ENCODE data around the gene REV3L.

Gene REV3L

DNA sequence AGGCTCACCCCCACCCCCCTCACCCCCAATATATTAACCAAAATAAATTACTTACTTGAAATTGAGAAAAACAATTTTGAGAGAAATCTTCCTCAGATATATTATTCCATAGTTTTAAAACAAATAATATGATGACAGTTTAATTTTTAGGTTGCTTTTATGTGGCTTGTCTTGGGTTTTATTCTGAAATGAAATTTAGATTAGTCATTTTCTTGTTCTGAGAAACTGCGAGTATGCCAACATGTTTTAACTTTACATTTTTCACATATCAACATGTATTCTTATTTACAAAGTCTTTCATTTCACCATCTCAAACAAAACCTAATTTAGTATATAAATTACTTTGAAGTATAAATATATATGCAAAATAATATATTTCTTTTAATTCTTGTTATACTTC, 11.1 kb downstream of the REV3L start:
- in situ Hi-C loops (cut with HindIII; ENCODE audit: low sequenced_read_pairs) = no loop called here

DNA sequence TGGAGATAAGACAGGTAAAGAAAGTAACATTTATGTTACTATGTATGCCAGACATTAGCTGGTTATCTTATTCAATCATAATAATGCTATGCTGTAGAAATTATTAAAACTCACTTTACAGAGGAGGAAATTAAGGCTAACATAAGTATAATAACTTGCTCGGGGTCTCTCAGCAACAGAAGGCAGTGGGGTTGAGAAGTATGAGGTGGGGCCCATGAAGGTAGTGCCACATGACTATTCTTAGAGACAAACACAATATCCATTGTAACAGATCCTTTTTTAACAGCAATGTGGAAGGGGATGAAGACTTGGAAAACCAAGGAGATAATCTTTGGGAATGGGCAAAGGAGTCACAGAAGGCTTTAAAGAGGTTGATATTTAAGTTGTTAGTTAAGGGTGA, 11.5 kb downstream of the REV3L start:
- in situ Hi-C loops (cut with HindIII; ENCODE audit: low sequenced_read_pairs) = no loop called here

DNA sequence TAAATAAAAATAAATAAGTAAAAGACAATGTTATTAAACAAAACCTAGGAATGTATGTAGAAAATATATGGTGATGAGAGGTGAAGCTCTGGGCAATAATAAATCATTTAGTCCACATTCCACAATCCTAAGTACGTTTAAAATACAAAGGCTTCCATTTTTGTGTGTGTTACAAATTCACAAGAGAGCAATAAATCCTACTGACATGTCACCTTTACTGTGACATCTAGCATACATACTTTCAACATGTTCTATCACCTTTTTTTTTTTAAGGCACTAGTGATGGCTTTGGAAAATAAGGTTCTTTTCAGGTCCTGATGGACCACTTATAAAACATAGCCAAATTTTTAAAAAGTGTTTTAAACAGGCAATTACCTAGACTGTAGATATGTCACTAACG, 12.0 kb downstream of the REV3L start:
- in situ Hi-C loops (cut with HindIII; ENCODE audit: low sequenced_read_pairs) = no loop called here

DNA sequence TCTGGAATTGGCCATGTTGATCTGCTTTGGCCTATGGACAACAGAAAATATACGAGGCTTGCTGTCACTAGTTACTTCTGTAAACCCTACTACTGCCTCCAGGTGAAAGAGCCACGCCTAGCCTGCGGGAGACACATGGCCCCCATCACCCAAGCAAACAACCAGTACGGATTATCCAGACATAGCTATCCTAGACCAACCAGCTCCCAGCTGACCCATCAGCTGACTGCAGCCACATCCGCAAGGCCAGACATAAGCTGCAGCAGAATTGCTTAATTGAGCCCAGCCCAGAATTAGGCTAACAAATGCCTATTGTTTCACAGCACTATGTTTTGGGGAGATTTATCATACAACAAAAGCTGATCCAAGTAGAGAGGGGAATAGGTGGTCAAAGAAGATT, 13.5 kb downstream of the REV3L start:
- in situ Hi-C loops (cut with HindIII; ENCODE audit: low sequenced_read_pairs) = no loop called here

DNA sequence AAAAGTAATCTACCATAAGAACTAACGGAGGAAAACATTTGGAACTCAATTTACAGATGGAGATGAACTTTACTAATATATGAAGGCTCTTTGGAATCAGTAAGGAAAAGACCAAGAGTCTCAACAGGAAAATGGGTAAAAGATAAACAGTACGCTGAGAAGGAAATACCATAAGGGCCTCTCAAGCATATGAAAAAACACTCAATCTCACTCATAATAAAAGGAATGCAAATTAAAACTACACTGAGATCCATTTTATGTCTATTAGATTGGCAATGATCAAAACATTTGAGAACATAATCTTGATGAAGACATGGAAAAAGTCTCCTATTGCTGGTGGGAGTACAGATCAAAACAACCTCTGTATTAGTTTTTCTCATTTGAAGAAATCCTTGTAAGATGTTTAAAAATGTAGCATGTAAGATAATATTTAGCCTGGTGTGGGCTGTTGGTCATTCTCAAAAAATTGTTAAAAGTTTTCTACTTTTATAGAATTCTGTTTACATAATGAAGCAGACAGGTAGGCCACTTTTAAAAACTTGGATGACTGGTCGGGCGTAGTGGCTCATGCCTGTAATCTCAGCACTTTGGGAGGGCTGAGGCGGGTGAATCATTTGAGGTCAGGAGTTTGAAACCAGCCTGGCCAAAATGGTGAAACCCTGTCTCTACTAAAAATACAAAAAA, 14.5 kb downstream of the REV3L start:
- in situ Hi-C loops (cut with HindIII; ENCODE audit: low sequenced_read_pairs) = no loop called here

DNA sequence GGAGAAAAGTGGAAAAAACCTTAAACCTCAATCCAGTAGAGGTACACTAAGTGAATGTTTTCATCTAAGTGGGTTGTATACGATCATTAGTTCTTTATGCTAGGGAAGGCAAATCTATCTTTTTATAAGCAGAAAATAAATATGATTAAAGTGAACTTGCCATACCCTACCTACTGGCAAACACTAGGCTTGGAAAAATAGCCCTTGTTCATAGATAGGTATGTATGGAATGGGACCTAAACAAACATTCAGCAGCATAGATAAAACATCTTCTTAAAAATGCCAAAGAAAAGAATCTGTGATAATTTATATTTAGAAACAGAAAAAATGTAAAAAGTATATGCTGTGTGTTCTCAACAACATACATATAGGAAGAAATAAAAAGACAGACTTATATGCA, 18.8 kb downstream of the REV3L start:
- in situ Hi-C loops (cut with HindIII; ENCODE audit: low sequenced_read_pairs) = no loop called here

DNA sequence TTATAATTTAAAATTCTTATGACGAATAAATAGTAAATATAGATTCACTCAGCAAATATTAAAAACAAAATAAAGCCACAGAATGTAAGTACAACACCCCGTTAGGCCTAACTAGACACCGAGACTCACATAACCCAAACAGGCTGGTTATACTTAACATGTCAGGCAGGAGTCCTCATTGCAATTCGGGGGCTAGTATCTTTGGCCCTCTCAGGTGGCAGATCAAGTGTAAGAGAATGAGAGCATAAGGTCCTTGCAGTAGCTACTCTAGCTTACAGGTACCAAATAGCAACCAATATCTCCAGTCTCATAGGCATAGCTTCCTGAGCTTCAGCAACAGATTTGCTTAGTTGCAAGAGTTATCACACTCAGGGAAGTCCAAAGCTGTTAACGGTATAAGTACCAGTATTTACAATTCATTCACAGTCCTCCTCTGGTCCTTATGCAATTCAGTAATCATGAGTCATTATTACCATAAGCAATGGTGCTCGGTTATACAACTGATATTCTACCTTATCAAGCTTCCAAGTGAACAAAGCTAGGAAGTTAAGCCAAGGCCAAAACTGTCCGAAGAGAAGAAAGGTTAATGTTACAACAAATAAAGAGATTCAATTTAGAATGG, 20.1 kb downstream of the REV3L start:
- in situ Hi-C loops (cut with HindIII; ENCODE audit: low sequenced_read_pairs) = no loop called here

DNA sequence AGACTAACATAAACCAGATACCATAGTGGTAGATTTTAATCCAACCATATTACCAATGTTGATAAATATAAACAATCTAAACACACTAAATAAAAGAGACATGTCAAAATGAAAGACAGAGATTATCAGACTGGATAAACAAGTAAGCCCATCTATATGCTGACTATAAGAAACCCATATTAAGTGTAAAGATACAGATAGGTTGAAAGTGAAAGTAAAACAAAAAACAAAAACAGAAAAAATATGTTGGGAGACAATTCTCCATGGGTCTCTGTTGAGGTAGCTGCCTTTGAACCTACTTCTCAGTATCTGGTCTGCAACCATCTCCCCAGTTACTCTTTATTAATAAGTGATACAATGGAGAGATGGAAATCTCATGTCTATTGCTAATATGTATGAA, 21.2 kb downstream of the REV3L start:
- in situ Hi-C loops (cut with HindIII; ENCODE audit: low sequenced_read_pairs) = no loop called here

DNA sequence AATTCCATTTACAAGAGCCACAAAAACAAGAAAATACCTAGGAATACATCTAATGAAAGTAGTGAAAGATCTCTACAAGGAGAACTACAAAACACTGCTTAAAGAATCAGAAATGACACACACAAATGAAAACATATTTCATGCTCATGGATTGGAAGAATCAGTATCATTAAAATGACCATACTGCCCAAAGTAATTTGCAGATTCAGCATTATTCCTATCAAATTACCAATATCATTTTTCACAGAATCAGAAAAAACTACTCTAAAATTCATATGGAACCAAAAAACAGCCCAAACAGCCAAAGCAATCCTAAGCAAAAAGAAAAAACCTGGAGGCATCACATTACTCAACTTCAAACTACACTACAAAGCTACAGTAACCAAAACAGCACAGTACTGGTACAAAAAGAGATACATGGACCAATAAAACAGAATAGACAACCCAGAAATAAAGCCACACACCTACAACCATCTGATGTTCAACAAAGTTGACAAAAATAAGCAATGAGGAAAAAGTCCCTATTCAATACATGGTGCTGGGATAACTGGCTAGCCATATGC, 24.3 kb downstream of the REV3L start:
- in situ Hi-C loops (cut with HindIII; ENCODE audit: low sequenced_read_pairs) = no loop called here

DNA sequence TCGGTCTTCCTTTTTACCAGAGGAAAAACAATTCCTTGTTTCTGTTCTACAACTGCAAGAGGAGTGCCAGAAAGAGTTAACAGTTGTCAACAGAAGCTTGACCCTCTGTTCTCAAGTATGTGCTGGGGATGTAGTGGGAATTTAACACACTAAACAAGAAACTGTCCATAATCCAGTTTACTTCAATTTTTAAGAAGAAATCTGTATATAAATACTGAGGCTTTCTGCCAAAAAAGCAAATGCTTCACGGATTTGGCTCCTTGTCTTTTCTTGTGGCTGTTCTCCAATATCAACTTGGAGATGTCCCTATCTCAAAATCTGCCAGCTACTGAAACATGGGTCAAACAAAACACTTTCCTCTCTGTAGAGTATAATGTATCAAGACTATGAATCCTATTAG, 26.8 kb downstream of the REV3L start:
- in situ Hi-C loops (cut with HindIII; ENCODE audit: low sequenced_read_pairs) = no loop called here

DNA sequence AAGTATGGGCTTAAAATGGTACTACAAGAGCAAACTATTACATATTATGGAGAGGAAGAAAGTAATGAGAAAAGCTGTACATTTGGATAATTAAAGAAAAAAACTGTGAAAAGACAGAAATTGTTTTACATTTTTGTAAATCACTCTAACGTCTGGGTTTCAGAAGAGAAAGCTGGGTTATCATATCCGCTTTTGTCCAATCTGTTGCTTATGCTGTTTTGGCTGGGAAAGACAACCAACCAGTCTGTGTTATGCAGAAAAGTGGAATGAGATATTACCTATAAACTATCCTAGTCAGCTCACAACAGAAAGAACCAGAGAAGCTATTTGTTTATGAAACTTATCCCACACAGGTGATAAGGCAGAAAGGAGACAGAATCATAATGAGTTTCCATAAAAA, 32.4 kb downstream of the REV3L start:
- in situ Hi-C loops (cut with HindIII; ENCODE audit: low sequenced_read_pairs) = no loop called here

DNA sequence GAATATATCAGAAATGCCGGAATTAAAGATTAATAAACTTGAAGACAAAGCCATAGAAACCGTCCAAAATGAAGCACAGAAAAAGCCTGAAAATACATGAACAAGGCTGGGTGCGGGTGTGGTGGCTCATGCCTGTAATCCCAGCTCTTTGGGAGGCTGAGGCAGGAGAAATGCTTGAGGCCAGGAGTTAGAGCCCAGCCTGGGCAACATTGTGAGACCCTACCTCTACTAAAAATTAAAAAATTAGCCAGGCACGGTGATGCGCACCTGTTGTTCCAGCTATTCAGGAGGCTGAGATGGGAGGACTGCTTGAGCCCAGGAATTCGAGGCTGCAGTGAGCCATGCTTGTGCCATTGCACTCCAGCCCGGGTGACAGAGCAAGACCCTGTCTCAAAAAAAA, 32.9 kb downstream of the REV3L start:
- in situ Hi-C loops (cut with HindIII; ENCODE audit: low sequenced_read_pairs) = no loop called here

DNA sequence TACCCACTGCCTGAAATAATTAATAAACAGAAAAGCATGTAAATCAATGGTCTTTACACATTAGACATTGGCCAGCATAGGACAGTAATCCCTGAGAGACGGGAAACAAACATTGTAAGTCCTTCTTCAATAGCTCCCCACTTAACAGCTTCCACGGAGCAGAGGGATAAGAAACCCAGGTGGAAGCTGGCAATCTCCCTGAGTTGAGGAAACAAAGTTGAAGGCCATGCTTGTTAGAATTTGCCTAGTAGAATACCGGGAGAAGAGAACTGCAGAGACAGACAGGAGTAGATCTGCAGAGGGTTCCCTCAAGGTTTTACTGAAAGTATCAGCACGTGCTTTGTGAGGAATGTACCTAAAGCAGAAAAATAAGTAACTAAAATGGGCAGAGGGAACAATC, 33.9 kb downstream of the REV3L start:
- in situ Hi-C loops (cut with HindIII; ENCODE audit: low sequenced_read_pairs) = no loop called here

DNA sequence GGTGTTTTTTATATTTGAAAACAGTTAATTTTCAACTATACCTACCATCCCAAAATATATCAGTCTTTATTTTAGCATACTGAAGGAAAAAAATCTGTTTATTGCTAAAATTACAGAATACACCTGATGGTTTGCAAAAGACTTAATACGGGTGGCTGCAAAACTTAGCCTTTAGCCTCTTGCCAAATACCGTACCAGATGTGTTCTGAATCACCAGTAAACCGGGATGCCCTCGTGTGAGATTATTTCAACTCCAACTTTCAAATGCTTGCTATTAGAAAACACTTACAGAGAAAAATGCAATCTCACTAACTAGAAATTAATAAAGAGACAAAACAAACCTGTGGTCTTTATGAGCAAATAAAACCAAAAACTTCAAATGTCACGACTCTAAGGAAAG, 36.0 kb downstream of the REV3L start:
- in situ Hi-C loops (cut with HindIII; ENCODE audit: low sequenced_read_pairs) = no loop called here

DNA sequence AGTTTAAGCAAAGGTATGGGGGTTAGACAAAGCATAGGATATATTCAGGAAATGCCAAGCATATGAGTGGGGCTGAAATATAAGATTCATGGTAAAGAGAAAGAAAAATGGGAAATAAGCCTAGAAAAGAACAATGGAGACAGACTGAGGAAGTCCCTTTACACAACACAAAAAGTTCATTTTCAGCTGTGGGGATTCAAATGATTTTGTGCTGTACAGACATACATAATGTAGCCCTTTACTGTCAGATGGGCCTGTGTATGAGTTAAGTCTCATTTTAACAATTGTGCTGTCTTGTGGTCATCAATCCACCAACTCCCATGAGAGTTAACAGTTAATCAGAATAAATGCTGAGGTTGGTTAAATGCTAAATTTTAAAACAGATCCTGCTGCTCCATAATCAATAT, 37.2 kb downstream of the REV3L start:
- in situ Hi-C loops (cut with HindIII; ENCODE audit: low sequenced_read_pairs) = no loop called here

DNA sequence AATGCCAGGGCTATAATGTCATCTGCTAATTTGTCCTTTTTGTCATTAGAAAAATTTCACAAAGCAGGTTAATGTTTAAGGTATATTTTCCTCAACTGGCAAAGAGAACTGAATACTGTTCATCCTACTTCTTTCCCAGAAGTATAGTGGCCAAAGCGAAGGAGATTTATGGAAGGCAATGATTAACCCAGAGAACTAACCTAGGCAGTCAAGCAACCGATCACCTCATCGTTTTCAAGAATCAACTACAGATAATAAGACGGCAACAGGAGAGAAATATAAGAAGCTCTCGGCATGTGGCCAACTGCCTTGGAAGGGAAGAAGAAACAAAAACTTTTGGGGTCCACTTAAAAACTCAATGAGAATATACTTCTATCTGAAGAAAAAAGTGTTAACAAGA, 38.2 kb downstream of the REV3L start:
- in situ Hi-C loops (cut with HindIII; ENCODE audit: low sequenced_read_pairs) = no loop called here

DNA sequence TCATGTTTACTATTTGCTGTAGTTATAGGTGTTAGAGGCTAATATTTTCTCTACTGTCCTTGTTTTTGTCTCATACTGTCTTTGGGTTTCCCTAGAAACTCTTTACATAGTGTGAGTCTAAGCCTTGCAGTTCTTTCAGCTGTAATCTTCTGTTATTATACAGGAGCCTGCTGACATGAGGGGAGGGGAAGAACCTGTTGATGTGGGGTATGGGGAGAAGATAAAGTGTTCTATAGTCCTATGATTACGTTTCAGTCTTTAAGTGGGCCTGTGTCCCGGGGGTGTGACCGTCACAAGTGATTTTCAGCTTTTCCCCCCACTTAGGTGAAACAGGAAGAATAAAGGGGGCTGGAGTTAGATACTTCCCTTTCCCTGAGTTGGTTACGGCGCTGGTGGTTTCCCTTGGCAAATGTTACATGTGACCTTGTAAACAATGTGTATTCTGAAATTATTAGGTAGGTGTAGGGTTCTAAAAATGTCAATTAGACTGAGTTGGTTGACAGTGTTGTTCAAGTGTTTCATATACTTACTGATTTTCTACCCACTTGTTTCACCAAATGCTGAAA, 41.3 kb downstream of the REV3L start:
- in situ Hi-C loops (cut with HindIII; ENCODE audit: low sequenced_read_pairs) = no loop called here

DNA sequence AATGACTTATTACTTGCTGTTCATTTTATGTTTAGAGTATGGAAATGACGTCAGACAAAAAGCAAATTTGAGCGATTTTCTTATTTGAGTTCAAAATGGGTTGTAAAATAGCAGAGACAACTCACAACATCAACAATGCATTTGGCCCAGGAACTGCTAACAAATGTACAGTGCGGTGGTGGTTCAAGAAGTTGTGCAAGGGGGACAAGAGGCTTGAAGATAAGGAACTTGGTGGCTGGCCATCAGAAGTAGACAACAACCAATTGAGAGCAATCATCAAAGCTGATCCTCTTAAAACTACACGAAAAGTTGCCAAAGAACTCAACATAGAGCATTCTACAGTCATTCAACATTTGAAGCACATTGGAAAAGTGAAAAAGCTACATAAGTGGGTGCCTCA, 43.8 kb downstream of the REV3L start:
- in situ Hi-C loops (cut with HindIII; ENCODE audit: low sequenced_read_pairs) = no loop called here

DNA sequence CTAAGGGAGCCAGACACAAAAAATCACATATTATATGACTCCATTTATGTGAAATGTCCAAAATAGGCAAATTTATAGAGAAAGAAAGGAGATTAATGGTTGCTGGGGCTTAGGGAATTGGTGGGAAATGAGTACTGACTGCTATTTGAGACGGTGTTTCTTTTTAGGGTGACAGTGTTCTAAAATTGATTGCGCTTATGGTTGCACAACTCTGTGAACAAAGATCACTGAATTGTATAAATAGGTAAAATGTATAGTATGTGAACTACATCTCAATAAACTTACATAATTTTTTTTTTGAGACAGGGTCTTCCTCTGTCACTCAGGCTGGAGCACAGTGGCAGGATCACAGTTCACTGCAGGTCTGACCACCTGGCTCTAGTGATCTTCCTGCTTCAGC, 45.4 kb downstream of the REV3L start:
- in situ Hi-C loops (cut with HindIII; ENCODE audit: low sequenced_read_pairs) = no loop called here

DNA sequence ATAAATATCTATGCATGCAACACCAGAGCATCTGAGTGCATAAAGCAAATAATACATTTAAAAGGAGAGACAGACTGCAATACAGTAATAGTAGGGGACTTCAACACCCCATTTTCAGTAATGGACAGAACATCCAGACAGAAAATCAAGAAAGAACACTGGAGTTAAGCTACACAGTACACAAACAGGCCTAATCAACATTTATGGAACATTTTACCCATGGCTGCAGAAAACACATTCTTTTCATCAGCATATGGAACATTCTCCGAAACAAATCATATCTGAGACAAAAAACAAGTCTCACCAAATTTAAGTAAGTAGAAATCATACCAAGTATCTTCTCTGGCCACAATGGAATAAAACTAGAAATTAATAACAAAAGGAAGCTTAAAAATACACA, 50.5 kb downstream of the REV3L start:
- in situ Hi-C loops (cut with HindIII; ENCODE audit: low sequenced_read_pairs) = no loop called here

DNA sequence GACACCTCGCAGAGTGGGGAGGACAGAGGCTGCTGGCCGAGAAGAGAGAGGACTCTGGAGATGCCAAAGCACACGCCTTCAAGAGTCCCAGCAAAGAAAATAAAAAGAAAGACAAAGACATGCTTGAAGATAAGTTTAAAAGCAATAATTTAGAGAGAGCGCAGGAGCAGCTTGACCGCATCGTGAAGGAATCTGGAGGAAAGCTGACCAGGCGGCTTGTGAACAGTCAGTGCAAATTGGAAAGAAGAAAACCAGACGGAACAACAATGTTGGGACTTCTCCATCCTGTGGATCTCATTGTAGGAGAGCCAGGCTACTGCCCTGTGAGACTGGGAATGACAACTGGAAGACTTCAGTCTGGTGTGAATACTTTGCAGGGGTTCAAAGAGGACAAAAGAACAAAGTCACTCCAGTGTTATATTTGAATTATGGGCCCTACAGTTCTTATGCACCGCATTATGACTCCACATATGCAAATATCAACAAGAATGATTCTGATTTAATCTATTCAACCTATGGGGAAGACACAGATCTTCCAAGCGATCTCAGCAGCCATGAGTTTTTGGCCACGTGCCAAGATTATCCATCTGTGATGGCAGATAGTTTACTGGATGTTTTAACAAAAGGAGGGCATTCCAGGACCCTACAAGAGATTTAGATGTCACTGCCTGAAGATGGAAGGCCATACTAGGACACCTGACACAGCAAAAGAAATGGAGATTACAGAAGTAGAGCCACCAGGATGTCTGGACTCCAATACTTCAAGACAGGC, 52.2 kb downstream of the REV3L start:
- in situ Hi-C loops (cut with HindIII; ENCODE audit: low sequenced_read_pairs) = no loop called here

DNA sequence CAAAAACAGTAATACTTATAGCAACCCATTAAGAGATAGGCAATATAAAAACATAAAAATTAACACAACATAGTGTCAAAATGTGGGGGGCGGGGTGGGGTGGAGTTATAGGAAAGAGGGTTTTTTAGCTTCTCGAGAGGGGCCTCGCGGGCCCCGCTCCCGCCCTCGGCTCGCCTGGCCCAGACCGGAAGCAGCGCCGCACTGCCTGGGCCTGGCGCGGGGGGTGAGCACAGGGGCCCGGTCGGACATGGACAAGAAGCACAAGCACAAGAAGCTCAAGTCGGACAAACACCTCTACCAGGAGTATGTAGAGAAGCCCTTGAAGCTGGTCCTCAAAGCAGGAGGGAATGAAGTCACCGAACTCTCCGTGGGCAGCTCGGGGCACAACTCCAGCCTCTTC, 53.4 kb downstream of the REV3L start:
- in situ Hi-C loops (cut with HindIII; ENCODE audit: low sequenced_read_pairs) = no loop called here
